RPMI7951 (cell line): Measurements from ENCODE around the gene GIN1. TPM values are rescaled to one million over a fixed set of nuclear protein-coding genes. Genes with fewer than 3 reads are reported as not detected.
A peak's percentile ranks its signal among the peaks of the same experiment; 100 is the strongest.
"Not testable (repeated sequence)": the region's sequence is repeated elsewhere in the genome, so short reads cannot be mapped to it uniquely, and the experiment has no call there.

Experiments used
- DNase-seq: peaks from one replicate; pipeline ENCODE4 v3.0.0-alpha.2; 2012; ENCODE audit warnings: low read depth
- total RNA-seq: library from RNA; depleted of rRNA; stranded (reverse); fragments of >200 nt; shearing (Covaris generic); gene quantifications from 2 replicates; pipeline ENCODE4 v1.2.3, GENCODE V29; 2014; rRNA removed

GIN1 gene, protein sequence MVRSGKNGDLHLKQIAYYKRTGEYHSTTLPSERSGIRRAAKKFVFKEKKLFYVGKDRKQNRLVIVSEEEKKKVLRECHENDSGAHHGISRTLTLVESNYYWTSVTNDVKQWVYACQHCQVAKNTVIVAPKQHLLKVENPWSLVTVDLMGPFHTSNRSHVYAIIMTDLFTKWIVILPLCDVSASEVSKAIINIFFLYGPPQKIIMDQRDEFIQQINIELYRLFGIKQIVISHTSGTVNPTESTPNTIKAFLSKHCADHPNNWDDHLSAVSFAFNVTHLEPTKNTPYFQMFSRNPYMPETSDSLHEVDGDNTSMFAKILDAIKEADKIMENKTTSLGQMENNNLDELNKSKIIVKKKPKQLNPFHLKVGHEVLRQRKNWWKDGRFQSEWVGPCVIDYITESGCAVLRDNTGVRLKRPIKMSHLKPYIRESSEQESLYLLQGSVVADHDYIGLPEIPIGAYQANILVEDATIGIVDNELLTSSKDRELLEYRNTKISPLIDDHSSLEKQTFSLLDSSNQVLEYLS
- 4.6 and 10.5 TPM in 2 replicates for total RNA-seq

- DNase-seq: peak; percentile 97
These were observed at the start of gene GIN1, which contains the start of gene PPIP5K2 for GRCh38 chr5:103119765-103120606. Gene GIN1, minus strand, starts transcription at chr5:103120138. Its CDS starts 11,431 bp downstream, at chr5:103108707. Gene PPIP5K2, plus strand, starts transcription at chr5:103120301. Its CDS starts 9,289 bp downstream, at chr5:103129590.

DNA sequence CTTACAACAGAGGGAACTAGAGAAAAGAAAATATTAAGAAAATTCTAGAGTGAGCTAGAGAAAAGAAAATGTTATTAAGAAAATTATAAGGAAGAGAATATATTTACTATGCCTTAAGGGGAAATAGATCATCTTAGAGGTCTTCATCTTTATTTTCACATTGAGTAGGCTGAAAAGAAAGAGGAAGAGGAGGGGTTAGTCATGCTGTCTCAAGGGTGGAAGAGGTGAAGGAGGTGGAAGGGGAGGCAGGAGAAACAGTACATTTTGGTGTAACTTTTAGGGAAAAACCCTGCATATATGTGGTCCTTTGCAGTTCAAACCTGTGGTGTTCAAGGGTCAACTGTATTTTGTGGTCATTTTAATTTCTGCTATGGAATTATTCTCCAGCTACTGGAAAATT lies 46.8 kb upstream of the GIN1 start:
- DNase-seq: no peak

DNA sequence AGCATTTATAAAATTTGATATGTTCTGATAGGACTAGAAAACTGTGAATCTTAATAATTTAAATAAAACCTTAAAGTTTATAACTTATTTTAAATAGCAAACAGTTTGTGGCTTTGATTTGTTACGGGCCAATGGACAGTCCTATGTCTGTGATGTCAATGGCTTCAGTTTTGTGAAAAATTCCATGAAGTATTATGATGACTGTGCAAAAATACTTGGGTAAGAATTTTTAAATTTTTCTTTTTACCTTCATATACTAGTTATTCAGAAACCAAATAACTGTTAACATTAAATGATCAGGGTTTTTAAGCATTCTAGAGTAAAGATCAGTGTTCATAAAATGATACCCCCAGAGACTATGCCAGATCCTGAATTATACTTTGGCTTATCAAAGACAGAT lies 31.2 kb upstream of the GIN1 start:
- DNase-seq: no peak

- DNase-seq: no peak
These were observed 28.3 kb upstream of the GIN1 start for GRCh38 chr5:103148213-103148612.

DNA sequence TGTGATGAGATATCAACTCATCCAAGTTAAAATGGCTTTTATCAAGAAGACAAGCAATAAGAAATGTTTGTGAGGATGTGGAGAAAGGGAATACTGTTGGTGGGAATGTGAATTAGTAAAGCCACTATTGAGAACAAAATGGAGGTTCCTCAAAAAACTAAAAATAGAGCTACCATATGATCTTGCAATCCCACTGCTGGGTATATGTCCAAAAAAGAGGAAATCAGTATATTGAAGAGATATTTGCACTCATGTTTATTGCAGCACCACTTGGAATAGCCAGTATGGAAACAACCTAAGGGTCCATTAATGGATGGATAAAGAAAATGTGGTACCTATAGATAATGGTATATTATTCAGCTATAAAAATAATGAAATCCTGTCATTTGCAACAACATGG lies 25.3 kb upstream of the GIN1 start:
- DNase-seq: no peak

DNA sequence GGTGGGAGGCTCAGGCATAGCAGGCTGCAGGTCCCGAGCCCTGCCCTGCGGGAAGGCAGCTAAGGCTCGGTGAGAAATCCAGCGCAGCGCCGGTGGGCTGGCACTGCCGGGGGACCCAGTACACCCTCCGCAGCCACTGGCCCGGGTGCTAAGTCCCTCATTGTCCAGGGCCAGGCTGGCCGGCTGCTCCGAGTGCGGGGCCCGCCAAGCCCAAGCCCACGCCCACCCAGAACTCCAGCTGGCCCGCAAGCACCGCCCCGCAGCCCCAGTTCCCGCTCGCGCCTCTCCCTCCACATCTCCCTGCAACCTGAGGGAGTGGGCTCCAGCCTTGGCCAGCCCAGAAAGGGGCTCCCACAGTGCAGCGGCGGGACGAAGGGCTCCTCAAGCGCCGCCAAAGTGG lies 22.2 kb upstream of the GIN1 start:
- not testable (repeated sequence) for DNase-seq

- peak; percentile 64 for DNase-seq
These were observed 19.4 kb upstream of the GIN1 start for GRCh38 chr5:103139264-103139865.

DNA sequence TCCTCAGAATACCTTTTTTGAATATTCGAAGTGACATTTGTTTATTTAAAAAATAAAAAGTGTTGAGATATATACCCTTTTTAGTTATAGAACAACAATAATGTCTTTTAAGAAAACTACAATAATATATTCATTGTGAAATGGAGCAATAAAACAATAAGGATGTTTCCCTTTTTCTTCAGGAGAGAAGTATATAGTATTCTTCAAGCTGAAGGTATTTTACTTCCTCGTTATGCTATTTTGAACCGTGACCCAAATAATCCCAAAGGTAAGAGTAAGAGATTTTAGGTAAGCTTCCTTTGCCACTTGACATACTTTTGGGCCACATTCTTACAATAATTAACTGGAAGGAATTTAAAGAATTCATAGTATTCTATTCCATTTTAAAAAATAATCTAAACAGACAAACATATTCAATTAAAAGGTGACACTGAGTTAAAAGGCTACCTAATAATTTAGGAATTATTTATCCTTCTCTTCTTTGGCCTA lies 18.3 kb upstream of the GIN1 start:
- no peak for DNase-seq

DNA sequence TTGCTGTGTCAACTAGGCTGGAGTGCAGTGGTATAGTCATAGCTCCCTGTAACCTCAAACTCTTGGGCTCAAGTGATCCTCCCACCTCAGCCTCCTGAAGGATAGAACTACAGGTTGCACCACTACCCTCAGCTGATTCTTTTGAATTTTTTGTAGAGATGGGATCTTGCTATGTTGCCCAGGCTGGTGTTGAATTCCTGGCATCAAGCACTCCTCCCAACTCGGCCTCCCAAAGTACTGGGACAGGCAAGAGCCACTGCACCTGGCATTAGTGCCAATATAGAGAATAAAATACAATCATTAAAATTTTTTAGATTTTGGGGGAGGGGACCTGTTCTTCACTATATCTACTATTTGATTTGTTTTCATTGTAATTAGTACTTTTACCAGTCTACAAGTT lies 15.5 kb upstream of the GIN1 start:
- DNase-seq: no peak

- no peak for DNase-seq
These were observed 13.3 kb upstream of the GIN1 start for GRCh38 chr5:103133231-103133630.

DNA sequence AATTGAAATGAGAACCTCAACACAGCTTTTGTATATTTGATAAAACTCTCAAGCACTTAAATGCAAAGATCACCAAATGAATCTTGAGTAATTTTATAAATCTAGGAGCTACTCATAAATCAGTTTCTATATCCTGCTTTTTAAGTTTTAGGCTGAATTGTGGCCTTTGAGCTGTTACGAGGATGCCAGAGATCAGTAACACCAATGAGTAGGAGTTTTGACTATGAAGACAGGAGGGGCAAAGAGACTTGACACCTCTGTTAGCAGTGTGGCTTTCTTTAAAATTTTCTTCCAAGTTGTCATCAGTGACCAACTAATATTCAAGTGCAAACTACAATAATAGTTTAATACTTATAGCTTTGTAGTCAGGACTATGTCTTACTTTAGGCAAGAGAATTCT lies 12.7 kb upstream of the GIN1 start:
- DNase-seq: no peak

DNA sequence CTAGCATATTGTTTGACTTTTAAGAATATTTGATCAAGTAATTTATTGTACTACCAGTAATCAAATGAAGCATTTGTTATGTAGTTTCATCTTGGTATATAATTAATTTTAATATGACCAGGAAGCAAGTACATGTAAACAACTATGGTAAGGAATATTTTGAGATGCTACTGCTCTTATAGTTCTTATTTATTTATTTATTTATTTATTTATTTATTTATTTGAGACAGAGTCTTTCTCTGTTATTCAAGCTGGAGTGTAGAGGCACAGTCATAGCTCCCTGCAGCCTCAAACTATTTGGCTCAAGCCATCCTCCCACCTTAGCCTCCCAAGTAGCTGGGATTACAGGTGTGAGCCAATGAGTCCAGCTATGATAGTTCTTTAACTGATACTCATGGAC lies 8.3 kb upstream of the GIN1 start:
- DNase-seq: no peak

DNA sequence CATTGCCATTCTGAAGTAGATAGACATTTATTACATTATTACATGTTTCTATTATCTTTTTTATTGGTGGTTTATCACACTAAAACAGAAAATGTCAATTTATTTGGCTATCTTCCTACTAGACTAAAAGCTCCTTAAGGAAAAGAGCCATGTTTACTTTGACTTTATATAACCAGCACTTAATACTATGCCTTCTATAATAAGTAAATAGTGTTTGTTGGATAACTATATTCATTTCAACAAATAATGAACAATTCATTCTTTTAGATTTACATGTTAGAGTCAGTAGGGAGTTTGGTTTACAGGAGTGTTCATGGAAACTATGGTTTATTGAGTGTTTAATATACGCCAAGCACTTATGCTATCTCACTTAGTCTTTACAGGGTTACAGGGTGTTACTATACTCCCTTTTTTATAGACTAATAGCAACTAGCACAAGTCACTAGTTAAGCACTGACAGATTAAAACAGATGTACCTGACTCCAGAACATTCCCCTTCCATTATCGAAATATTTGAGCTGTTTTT lies 7.4 kb upstream of the GIN1 start:
- DNase-seq: no peak

- no peak for DNase-seq
These were observed 6.6 kb upstream of the GIN1 start for GRCh38 chr5:103126557-103126956.

DNA sequence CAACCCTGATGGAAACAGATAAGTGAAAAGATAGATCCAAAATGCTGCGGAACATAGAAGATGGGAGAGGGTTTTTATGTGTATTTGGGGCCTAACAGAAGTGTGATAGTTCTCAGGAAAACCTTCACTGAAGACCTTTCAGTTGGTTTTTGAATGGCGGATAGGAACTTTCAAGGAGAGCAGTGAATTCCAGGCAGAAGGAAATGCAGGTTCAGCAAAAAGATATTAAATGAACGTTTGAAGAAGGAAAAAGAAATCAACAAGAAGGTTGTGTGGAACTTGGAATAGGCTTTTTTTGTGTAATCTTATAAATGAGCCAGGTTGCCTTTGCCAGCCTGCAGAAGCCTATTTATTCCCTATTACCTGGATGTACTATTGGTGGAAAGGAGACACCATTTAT lies 2.3 kb upstream of the GIN1 start:
- no peak for DNase-seq

DNA sequence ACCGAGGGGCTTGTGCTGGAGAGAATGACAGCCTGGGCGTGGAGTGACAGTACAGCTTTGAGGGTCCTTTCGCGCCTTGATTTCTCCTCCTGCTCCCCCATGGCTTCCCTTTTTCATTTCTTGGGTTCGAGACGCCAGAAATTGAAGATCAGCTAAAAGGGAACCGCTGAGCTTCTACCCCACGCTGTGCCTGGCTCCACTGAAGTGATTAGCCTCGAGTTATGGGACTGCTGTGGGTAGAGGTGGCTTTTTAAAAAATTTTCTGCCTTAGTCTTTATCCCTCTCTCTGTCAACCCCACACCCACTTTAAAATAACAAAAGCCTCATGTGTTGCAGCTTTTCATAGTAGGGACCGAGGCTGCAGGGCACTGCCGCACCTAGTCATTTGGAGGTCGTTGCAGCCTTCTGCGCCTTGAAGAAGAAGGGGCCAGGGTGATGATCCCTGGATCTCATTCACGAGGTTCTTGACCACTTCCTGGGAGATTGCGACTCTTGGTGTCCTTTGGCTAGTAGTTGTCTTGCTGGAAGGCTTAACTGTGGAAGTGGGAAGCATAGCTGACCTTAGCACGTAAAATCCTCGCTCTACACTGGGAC lies 766 bp upstream of the GIN1 start:
- peak; percentile 44 for DNase-seq

DNA sequence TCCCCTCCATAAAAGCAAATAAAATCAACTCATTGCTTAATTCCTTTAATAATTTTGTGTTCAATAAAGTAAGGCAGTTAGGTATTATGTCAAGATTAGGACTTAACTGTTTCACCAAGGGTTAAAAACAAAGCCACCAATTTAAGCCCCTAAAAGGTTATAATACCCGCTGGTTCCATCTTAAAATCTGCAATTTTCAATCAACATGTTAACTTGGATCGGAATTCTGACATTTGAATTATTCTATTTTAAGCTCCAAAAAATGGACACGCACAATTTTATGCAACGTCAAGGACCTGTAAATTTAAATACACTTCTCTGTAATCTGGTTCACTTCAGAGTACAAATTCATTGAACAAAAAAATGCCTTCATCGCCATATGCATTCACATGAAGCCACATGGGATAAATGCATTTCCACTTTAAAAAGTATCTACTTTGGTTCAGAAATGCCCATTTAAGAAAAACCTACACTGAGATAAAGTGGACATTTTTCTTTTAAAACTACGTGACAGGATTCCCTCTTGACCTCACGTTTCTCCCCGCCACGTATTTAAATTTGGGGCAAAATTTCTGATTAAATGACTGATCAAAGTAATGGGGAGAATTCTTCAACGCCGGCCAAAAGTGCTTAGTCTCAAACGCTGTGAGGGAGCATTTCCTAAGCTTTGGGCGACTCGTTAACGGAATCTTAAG lies 721 bp downstream of the GIN1 start:
- no peak for DNase-seq

GRCh38 chr5:103117471-103117991 lies 2.4 kb downstream of the GIN1 start:
- peak; percentile 30 for DNase-seq

- DNase-seq: peak; percentile 62
These were observed 5.5 kb downstream of the GIN1 start for GRCh38 chr5:103114440-103114839.

DNA sequence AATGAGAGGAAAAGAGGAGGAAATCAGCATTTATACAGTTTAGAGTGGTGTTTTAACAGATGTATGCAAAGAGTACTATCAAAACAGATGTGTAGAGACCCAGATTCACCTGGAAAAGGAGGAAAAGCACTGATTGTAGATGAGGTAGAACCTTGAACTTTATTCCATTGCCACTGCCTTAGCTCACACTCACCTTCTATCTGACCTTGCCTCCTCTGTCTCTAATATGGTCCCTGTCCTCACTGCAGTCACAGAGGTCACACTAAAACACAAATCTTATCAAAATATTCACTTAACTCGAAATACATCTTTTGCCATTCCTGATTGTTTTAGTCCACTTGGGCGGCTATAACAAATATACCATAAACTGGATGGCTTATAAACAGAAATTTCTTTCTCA lies 7.0 kb downstream of the GIN1 start:
- DNase-seq: no peak
